Astrocyte (in vitro differentiated cells and primary cell): ENCODE results near the gene CCDC200. TPM values are rescaled to one million over a fixed set of nuclear protein-coding genes. Genes with fewer than 3 reads are reported as not detected.
"Not testable (repeated sequence)": the region's sequence is repeated elsewhere in the genome, so short reads cannot be mapped to it uniquely, and the experiment has no call there.

ENCODE experiments used
- DNase-seq: peaks from one replicate; pipeline ENCODE4 v3.0.0-alpha.2; 2010; ENCODE audit warnings: low read depth
- FAIRE-seq: peaks from 2 replicates; lab custom pipeline; 2011; peaks lifted over from hg19 to GRCh38; lab: Jason Lieb, UNC
- H2AFZ ChIP-seq: 2 replicates; pipeline ENCODE4 v1.6.0; 2012; ENCODE audit warnings: low read depth, low read length, inconsistent platforms
- H3K27ac ChIP-seq: 2 replicates; pipeline ENCODE4 v1.5.1; 2011; ENCODE audit warnings: low read depth, low read length, inconsistent platforms
- H3K27me3 ChIP-seq: 2 replicates; pipeline ENCODE4 v1.6.0; 2011; ENCODE audit warnings: low read length, inconsistent platforms; ENCODE audit not compliant: insufficient read depth
- H3K36me3 ChIP-seq: 2 replicates; pipeline ENCODE4 v1.5.1; 2011; ENCODE audit warnings: low read length, inconsistent platforms; ENCODE audit not compliant: insufficient read depth
- H3K4me1 ChIP-seq: 2 replicates; pipeline ENCODE4 v1.5.1; 2011; ENCODE audit warnings: low read length, inconsistent platforms; ENCODE audit not compliant: insufficient read depth
- H3K4me2 ChIP-seq: 2 replicates; pipeline ENCODE4 v1.6.0; 2012; ENCODE audit warnings: low read length, inconsistent platforms
- H3K4me3 ChIP-seq: 2 replicates; pipeline ENCODE4 v1.5.1; 2011; ENCODE audit warnings: low read depth, mild to moderate bottlenecking, low read length, inconsistent platforms; ENCODE audit not compliant: insufficient read depth
- H3K79me2 ChIP-seq: 2 replicates; pipeline ENCODE4 v1.6.0; 2012; ENCODE audit warnings: mild to moderate bottlenecking, low read length, inconsistent platforms; ENCODE audit not compliant: insufficient read depth
- H3K9ac ChIP-seq: 2 replicates; pipeline ENCODE4 v1.6.0; 2012; ENCODE audit warnings: mild to moderate bottlenecking, low read length, inconsistent platforms
- H3K9me3 ChIP-seq: 2 replicates; pipeline ENCODE4 v1.5.1; 2012; ENCODE audit warnings: low read depth, mild to moderate bottlenecking, low read length, inconsistent platforms; ENCODE audit not compliant: insufficient read depth
- H4K20me1 ChIP-seq: 2 replicates; pipeline ENCODE4 v1.6.0; 2012; ENCODE audit warnings: low read length, inconsistent platforms; ENCODE audit not compliant: insufficient read depth
- H3K27ac Mint-ChIP-seq: one replicate; pipeline ENCODE4 v1.8.0; 2021; ENCODE audit warnings: mild to moderate bottlenecking, mixed read lengths; ENCODE audit not compliant: unreplicated experiment
- H3K27me3 Mint-ChIP-seq: one replicate; pipeline ENCODE4 v1.8.0; 2021; ENCODE audit warnings: low read depth, mixed read lengths; ENCODE audit not compliant: unreplicated experiment
- H3K36me3 Mint-ChIP-seq: one replicate; pipeline ENCODE4 v1.8.0; 2021; ENCODE audit warnings: low read depth, mixed read lengths; ENCODE audit not compliant: unreplicated experiment
- H3K4me1 Mint-ChIP-seq: one replicate; pipeline ENCODE4 v1.8.0; 2021; ENCODE audit warnings: low read depth, mixed read lengths; ENCODE audit not compliant: unreplicated experiment
- H3K4me3 Mint-ChIP-seq: one replicate; pipeline ENCODE4 v1.8.0; 2021; ENCODE audit warnings: mild to moderate bottlenecking, moderate library complexity, mixed read lengths; ENCODE audit not compliant: unreplicated experiment
- H3K9me3 Mint-ChIP-seq: one replicate; pipeline ENCODE4 v1.8.0; 2021; ENCODE audit warnings: mild to moderate bottlenecking, mixed read lengths; ENCODE audit not compliant: unreplicated experiment
- CTCF ChIP-seq: IDR thresholded peaks from 2 replicates; pipeline ENCODE4 v1.5.1; 2011; ENCODE audit warnings: low read depth, mild to moderate bottlenecking, inconsistent platforms, low read length, moderate library complexity; ENCODE audit not compliant: insufficient read depth
- EZH2 ChIP-seq: IDR thresholded peaks from 2 replicates; pipeline ENCODE4 v1.6.1; 2012; ENCODE audit warnings: mild to moderate bottlenecking, low read length, inconsistent platforms; ENCODE audit not compliant: insufficient read depth
- total RNA-seq: library from RNA; stranded (reverse); gene quantifications from 2 replicates; pipeline ENCODE4 v1.2.1, GENCODE V29; 2021

Gene CCDC200
- total RNA-seq, 1 donor from 2014 or later, result not detected

GRCh38 chr17:43231205-43232020 is 3.0 kb upstream of the CCDC200 start:
- not testable (repeated sequence) for H3K79me2 ChIP-seq

GRCh38 chr17:43226393-43226792 is 2.0 kb downstream of the CCDC200 start:
- no peak overlapping the region for H3K9ac ChIP-seq
- DNase-seq (no peak), FAIRE-seq (no peak)
- Mint-ChIP-seq H3K4me1 (no peaks in the 10 kb centered on the region), H3K27ac (no peak overlapping the region), H3K36me3 (peaks cover 7% of the 10 kb centered on the region), H3K4me3 (no peak overlapping the region), H3K27me3 (no peaks in the 10 kb centered on the region), H3K9me3 (no peaks in the 10 kb centered on the region)
- H3K4me3 ChIP-seq, result no peak overlapping the region
- TF ChIP-seq CTCF (no peak), EZH2 (no peak)
- no peaks in the 10 kb centered on the region for H3K4me1 ChIP-seq
- H3K9me3 ChIP-seq, result no peaks in the 10 kb centered on the region
- H3K36me3 ChIP-seq, result no peaks in the 10 kb centered on the region
- H2AFZ ChIP-seq, result no peak overlapping the region
- H3K27ac ChIP-seq, result no peak overlapping the region
- H3K79me2 ChIP-seq, result no peaks in the 10 kb centered on the region
- peaks cover 7% of the 10 kb centered on the region for H4K20me1 ChIP-seq
- H3K27me3 ChIP-seq, result no peaks in the 10 kb centered on the region
- no peak overlapping the region for H3K4me2 ChIP-seq

More at GRCh38 chr17:43231205-43232020, 3.0 kb upstream of the CCDC200 start:
- H3K27ac ChIP-seq, H3K27me3 ChIP-seq, H3K4me1 Mint-ChIP-seq, H3K9me3 ChIP-seq, FAIRE-seq, H2AFZ ChIP-seq, H3K27me3 Mint-ChIP-seq, H3K36me3 ChIP-seq, H3K4me3 Mint-ChIP-seq, H3K36me3 Mint-ChIP-seq, H4K20me1 ChIP-seq, H3K9me3 Mint-ChIP-seq, DNase-seq, H3K4me1 ChIP-seq: not testable (repeated sequence)
- H3K4me2 ChIP-seq, result peak overlapping the region; percentile 74
- peak overlapping the region; percentile 34 for H3K9ac ChIP-seq
- H3K4me3 ChIP-seq, result peak overlapping the region; percentile 24
- peak overlapping the region; percentile 35 for H3K27ac Mint-ChIP-seq

GRCh38 chr17:43224146-43224705 is 4.2 kb downstream of the CCDC200 start:
- H3K4me3 ChIP-seq, result no peak overlapping the region
- no peaks in the 10 kb centered on the region for H3K27me3 Mint-ChIP-seq
- H3K79me2 ChIP-seq, result no peaks in the 10 kb centered on the region
- H3K9me3 Mint-ChIP-seq, result no peaks in the 10 kb centered on the region
- no peaks in the 10 kb centered on the region for H3K4me1 ChIP-seq
- no peaks in the 10 kb centered on the region for H3K4me1 Mint-ChIP-seq
- H3K9ac ChIP-seq, result no peak overlapping the region
- H4K20me1 ChIP-seq, result peaks cover 7% of the 10 kb centered on the region
- no peaks in the 10 kb centered on the region for H3K27me3 ChIP-seq
- H3K36me3 Mint-ChIP-seq, result peaks cover 11% of the 10 kb centered on the region
- H3K27ac Mint-ChIP-seq, result no peak overlapping the region
- no peak overlapping the region for H3K4me2 ChIP-seq
- no peaks in the 10 kb centered on the region for H3K36me3 ChIP-seq
- H3K9me3 ChIP-seq, result no peaks in the 10 kb centered on the region
- no peak overlapping the region for H3K4me3 Mint-ChIP-seq
- no peak overlapping the region for H2AFZ ChIP-seq
- TF ChIP-seq EZH2 (no peak), CTCF (no peak)
- no peak for DNase-seq
- H3K27ac ChIP-seq, result no peak overlapping the region
- FAIRE-seq, result no peak
